Stimulated activated effector memory CD8-positive, alpha-beta T cell treated with anti-CD3 and anti-CD28 coated beads, Interleukin-12 subunit alpha, Interleukin-12 subunit beta, amount 100 ng/mL, for 72 hours (primary cell): ENCODE measurements around the gene BNIP2.
A peak's percentile ranks its signal among the peaks of the same experiment; 100 is the strongest.
"Not testable (repeated sequence)": the region's sequence is repeated elsewhere in the genome, so short reads cannot be mapped to it uniquely, and the experiment has no call there.

ENCODE experiments used
- ATAC-seq: fragments of 150-1000 bp; cut with Tn5 transposase; 2 replicates; pipeline ENCODE4 v1.10.0; 2021
- DNase-seq, 2 donors: peaks; one replicate each; pipeline ENCODE4 v3.0.0; 2021 to 2022; ENCODE audit warnings: low spot score in 2 of 2
- H3K27ac Mint-ChIP-seq: one replicate; pipeline ENCODE4 v1.8.0; 2022; ENCODE audit warnings: mild to moderate bottlenecking, mixed read lengths
- H3K36me3 Mint-ChIP-seq: one replicate; pipeline ENCODE4 v1.8.0; 2022; ENCODE audit warnings: mild to moderate bottlenecking, mixed read lengths
- H3K4me1 Mint-ChIP-seq: one replicate; pipeline ENCODE4 v1.8.0; 2022; ENCODE audit warnings: mixed read lengths
- H3K4me3 Mint-ChIP-seq: one replicate; pipeline ENCODE4 v1.8.0; 2022; ENCODE audit warnings: mild to moderate bottlenecking, mixed read lengths
- H3K9me3 Mint-ChIP-seq: one replicate; pipeline ENCODE4 v1.8.0; 2022; ENCODE audit warnings: mixed read lengths

Gene BNIP2

DNA sequence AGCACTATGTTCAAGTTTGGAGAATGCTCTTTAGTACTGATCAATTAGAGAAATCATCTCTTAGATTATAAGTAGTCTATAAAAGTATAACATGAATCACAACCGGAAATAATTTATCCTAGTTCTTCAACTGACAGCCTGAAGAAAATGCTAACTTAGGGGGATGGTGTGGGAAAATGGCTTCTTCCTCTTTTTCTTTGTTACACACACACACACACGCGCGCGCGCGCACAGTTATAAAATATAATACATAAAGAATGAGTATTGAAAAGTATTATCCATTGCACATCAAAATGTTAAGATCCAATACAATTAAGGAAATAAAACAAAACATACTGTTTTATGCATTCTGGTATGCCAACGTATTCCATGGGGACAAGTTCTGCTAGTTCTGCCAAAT is 20.6 kb downstream of the BNIP2 start:
- Mint-ChIP-seq H3K36me3 (peaks cover 99% of the 10 kb centered on the region), H3K9me3 (no peaks in the 10 kb centered on the region), H3K4me1 (no peaks in the 10 kb centered on the region), H3K27ac (no peak overlapping the region), H3K4me3 (no peak overlapping the region)
- ATAC-seq (no peak), DNase-seq (no peak)

DNA sequence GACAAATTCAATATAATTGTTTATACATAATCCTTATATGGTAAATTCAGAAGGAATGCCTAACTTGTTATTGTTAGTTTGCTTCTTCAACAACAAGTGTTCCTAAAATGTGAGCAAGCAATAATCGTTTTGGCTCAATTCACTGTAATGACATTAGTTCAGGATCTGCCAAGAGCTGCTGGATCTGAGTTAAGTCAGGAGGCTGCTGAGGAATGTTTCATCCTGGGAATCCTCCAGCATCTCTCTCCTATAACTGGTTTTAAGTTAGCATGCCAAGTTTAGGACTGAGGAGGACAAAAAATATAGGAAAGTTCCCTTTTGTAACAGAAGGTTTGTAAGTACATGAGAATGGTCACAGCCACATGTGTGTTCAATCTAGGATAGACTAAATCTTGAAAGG is 26.9 kb downstream of the BNIP2 start:
- H3K4me3 Mint-ChIP-seq = no peak overlapping the region
- no peak for DNase-seq
- H3K36me3 Mint-ChIP-seq = peaks cover 93% of the 10 kb centered on the region
- H3K27ac Mint-ChIP-seq = no peak overlapping the region
- no peaks in the 10 kb centered on the region for H3K4me1 Mint-ChIP-seq
- ATAC-seq = no peak
- no peaks in the 10 kb centered on the region for H3K9me3 Mint-ChIP-seq

DNA sequence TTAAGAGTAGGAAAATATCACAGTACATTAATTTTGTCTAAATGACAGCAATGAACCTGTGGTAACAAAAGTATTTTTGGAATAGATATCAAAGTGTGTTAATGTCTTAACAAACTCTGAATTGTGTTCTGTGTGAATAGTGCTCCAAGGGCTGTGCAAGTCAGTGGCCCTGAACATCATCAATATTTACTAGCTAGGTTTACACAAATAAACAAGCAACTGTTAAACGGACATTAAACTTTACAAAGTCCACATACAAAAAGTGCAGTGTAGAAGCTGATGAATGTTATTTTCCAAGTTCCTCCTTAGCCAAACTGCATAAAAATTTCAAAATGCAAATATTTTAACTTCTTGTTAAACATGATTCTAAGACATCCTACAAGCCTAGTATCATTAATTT is 29.8 kb downstream of the BNIP2 start:
- DNase-seq = no peak
- H3K27ac Mint-ChIP-seq = no peak overlapping the region
- H3K36me3 Mint-ChIP-seq = peaks cover 67% of the 10 kb centered on the region
- no peaks in the 10 kb centered on the region for H3K4me1 Mint-ChIP-seq
- ATAC-seq = no peak
- H3K9me3 Mint-ChIP-seq = no peaks in the 10 kb centered on the region
- no peak overlapping the region for H3K4me3 Mint-ChIP-seq

DNA sequence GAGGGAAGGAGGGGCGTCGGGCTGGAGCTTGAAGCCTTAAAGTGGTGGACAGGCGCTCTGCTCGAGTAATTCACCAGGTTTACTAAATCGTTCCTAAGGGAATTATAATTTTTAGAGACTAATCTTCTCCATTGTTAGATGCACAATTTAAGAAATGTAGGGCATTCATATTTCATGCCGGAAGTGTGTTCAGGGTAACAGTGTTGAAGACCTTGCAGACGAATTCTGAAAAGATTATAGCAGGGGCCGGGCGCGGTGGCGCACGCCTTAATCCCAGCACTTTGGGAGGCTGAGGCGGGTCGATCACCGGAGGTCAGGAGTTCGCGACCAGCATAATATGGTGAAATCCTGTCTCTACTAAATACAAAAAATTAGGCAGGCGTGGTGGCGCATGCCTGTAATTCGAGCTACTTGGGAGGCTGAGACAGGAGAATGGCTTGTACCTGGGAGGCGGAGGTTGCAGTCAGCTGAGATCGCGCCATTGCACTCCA is 31.4 kb downstream of the BNIP2 start:
- Mint-ChIP-seq H3K9me3 (no peaks in the 10 kb centered on the region), H3K4me3 (no peak overlapping the region), H3K36me3 (peaks cover 53% of the 10 kb centered on the region), H3K4me1 (peaks cover 5% of the 10 kb centered on the region), H3K27ac (no peak overlapping the region)
- no peak for DNase-seq
- ATAC-seq = peak; percentile 5

DNA sequence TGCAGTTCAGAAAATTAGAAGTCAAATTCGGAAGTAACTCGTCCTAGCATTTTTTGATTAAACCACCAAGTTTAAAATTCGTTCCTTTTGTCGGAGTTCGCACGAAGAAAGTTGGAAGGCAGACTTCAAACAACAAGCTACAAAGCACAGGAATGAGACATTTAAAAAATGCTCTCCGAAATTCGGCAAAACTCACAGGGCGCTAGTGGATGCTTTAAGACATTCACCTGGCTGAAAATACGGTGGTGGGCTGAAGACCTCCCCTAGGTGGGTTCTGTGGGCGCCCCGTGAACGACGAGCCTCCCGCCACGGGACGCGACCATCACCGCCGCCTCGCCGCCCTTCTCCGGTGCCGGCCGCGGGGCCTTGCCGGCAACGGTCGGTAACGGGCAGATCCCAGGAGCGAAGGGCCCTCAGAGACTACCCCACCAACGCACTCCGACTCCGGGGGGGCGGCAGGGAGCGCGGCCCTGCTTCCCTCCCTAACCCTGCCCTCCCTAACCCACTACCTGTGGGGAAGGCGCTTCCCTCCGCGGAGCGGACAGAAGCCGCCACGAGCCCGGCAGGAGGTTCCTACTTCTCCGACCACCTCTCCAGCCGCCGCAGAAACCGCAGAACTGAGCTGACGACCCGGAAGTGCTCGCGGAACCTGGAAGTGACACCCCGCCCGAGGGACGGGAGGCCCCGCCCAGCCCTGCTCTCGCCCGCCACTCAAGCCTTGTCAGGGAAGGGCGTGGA is 32.1 kb downstream of the BNIP2 start, which contains the start of gene GTF2A2:
GTF2A2 (minus strand) TSS at position 619 of the 738 bp plus-strand sequence. CDS start 5,238 bp downstream, outside the sequence.
- Mint-ChIP-seq H3K27ac (no peak within 1 kb of the TSS), H3K36me3 (peaks cover 53% of the 10 kb centered on the region), H3K9me3 (no peaks in the 10 kb centered on the region), H3K4me3 (no peak within 1 kb of the TSS), H3K4me1 (peaks cover 8% of the 10 kb centered on the region)
- ATAC-seq (peak; percentile 100), DNase-seq (peak; percentile 87 to 98)

DNA sequence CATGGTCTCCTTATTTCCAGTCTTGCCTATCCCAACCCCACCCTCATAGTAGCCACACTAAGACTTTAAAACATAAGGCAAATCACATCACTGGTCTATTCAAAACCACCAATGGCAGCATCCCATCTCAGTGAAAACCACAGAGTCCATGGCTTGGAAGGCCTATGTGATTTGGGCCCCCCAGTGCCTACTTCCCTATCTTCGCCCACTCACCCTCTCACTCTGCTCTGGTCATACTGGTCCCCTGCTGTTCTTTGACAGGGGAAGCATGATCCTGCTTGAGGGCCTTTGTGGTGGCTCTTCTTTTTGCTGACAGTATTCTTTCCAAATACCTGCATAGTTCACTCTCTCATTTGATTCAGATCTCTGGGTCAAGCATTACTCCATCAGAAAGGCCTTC is 35.1 kb downstream of the BNIP2 start:
- ATAC-seq = no peak
- no peak overlapping the region for H3K4me3 Mint-ChIP-seq
- peaks cover 8% of the 10 kb centered on the region for H3K4me1 Mint-ChIP-seq
- H3K27ac Mint-ChIP-seq = no peak overlapping the region
- no peak for DNase-seq
- no peaks in the 10 kb centered on the region for H3K9me3 Mint-ChIP-seq
- H3K36me3 Mint-ChIP-seq = peaks cover 56% of the 10 kb centered on the region

DNA sequence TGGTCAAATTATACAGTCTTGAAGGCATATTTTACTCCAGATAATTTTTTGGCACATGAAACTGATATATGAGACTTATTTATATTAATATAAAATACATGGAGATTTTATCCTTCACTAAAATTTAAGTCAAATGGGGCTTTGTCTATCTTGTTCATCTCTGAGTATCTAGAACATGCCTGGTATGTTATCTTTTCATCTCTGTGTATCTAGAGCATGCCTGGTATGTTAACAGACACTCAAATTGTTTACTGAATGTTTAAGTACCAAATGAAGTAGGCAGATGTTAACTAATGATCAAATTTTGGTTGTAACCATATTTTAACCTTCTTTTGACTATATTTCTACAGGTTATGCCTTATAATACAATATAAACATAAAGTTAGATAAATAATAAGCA is 39.5 kb downstream of the BNIP2 start:
- Mint-ChIP-seq H3K9me3 (no peaks in the 10 kb centered on the region), H3K4me1 (peaks cover 17% of the 10 kb centered on the region), H3K4me3 (no peak overlapping the region), H3K36me3 (peaks cover 81% of the 10 kb centered on the region), H3K27ac (no peak overlapping the region)
- DNase-seq (no peak), ATAC-seq (no peak)

DNA sequence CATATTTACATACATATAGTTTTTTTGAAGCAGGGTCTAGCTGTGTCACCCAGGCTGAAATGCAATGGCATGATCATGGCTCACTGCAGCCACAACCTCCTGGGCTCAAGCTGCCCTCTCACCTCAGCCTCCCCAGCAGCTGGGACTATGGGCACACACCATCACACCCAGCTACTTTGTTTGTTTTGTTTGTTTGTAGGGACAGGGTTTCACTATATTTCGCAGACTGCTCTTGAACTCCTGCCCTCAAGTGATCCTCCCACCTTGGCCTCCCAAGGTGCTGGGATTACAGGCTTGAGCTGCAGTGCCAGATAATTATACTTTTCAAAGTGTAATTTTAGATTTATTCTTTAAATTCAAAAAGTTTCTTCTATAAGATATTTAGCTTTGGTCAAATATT is 42.0 kb downstream of the BNIP2 start:
- Mint-ChIP-seq H3K4me1 (peaks cover 13% of the 10 kb centered on the region), H3K4me3 (no peak overlapping the region), H3K27ac (no peak overlapping the region), H3K36me3 (peaks cover 98% of the 10 kb centered on the region), H3K9me3 (no peaks in the 10 kb centered on the region)
- ATAC-seq = no peak
- DNase-seq = no peak

DNA sequence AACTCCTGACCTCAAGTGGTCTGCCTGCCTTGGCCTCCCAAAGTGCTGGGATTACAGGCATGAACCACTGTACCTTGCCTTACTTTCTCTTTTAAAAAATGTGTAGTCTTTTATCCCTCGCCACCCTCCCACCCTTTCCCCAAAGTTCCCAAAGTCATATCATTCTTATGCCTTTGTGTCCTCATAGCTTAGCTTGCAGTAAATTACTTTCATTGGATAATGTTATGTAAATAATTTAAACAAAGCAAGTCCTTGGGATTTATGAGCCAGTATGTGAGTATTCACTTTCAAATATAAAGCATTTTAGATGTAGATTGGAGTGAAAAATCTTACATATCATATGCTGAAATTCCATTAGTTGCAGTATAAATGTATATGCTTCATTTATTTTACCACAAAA is 42.8 kb downstream of the BNIP2 start:
- Mint-ChIP-seq H3K4me1 (peaks cover 13% of the 10 kb centered on the region), H3K27ac (no peak overlapping the region), H3K4me3 (no peak overlapping the region), H3K9me3 (no peaks in the 10 kb centered on the region), H3K36me3 (peaks cover 98% of the 10 kb centered on the region)
- no peak for ATAC-seq
- DNase-seq = no peak

DNA sequence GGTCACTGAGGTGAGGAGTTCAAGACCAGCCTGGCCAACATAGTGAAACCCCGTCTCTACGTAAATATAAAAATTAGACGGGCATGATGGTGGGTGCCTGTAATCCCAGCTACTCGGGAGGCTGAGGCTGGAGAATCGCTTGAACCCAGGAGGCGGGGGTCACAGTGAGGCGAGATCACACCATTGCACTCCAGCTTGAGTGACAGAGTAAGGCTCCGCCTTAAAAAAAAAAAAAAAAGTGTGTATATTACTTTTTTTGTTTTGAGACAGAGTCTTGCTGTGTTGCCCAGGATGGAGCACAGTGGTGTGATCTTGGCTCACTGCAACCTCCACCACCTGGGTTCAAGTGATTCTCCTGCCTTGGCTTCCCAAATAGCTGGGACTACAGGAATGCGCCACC is 43.3 kb downstream of the BNIP2 start:
- peaks cover 98% of the 10 kb centered on the region for H3K36me3 Mint-ChIP-seq
- H3K4me1 Mint-ChIP-seq = peaks cover 13% of the 10 kb centered on the region
- not testable (repeated sequence) for ATAC-seq, H3K27ac Mint-ChIP-seq, DNase-seq, H3K9me3 Mint-ChIP-seq, H3K4me3 Mint-ChIP-seq

DNA sequence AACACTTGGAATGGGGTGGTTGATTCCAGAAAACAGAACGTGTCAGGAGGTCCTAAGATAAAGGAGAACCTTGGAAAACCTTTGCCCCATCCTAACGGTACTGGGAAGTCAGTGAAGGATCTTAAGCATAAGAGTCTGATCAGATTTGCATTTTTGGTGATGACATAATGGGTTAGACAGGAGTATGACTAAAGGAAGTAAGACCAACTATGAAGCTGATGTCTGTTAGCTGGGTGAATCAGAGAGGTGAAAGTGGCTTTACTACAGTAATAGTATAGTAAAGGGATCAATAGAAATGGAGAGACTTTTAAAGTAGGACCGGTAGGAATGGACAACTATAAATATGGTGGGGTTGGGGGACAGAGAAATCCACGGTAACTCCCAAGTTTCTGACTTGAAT is 44.4 kb downstream of the BNIP2 start:
- Mint-ChIP-seq H3K4me1 (peaks cover 13% of the 10 kb centered on the region), H3K4me3 (no peak overlapping the region), H3K9me3 (no peaks in the 10 kb centered on the region), H3K36me3 (peaks cover 96% of the 10 kb centered on the region), H3K27ac (peak overlapping the region; percentile 1)
- no peak for DNase-seq
- ATAC-seq = peak; percentile 50

DNA sequence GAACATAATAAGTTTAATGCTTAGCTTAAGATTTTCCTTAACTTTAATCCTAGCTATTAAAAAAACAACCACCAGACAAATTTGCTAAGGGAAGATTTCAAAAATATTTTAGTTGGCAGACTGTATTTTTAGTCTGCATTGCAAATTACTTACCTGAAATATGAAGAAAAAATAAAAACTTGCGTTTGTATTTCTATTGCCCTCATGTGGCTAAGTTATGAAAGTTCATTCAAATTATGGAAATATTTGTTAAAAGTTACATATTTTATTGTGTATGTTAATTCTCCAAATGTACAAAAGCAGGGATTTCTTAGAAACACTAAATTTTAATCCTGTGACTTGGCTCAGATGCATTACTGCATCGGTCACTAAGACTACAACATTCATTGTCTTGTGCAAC is 46.8 kb downstream of the BNIP2 start:
- Mint-ChIP-seq H3K4me3 (no peak overlapping the region), H3K4me1 (peaks cover 13% of the 10 kb centered on the region), H3K9me3 (no peaks in the 10 kb centered on the region), H3K36me3 (peaks cover 95% of the 10 kb centered on the region), H3K27ac (no peak overlapping the region)
- no peak for ATAC-seq
- DNase-seq = no peak

DNA sequence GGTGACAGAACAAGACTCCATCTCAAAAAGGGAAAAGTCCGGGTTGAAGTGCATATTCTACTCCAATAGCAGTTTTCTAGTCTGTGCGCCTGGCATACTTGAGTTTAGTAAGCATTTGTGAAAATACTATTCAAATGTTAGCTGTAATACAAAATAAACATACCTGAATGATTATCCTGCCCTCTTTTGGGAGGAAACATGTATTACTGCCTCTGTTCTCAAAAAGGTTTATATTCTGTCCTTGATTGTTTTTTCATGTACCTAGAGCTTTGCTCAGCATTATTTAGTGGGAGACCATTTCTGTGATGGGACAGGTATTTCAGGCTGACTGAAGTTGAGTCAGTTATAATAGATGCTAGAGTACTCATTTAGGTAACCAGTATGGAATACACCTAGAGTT is 51.6 kb downstream of the BNIP2 start:
- DNase-seq, H3K9me3 Mint-ChIP-seq, H3K27ac Mint-ChIP-seq, H3K4me3 Mint-ChIP-seq, H3K4me1 Mint-ChIP-seq, ATAC-seq: not testable (repeated sequence)
- peaks cover 54% of the 10 kb centered on the region for H3K36me3 Mint-ChIP-seq

DNA sequence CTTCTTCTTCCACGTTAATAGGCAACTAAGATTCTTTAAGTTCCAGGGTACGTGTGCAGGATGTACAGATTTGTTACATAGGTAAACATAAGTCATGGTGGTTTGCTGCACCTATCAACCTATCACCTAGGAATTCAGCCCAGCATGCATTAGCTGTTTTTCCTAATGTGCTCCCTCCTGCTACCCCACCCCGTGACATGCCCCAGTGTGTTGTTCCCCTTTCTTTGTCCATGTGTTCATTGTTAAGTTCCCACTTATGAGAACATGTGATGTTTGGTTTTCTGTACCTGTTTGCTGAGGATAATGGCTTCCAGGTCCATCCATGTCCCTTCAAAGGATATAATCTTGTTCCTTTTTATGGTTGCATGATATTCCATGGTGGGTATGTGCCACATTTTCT is 52.9 kb downstream of the BNIP2 start:
- H3K4me3 Mint-ChIP-seq = no peak overlapping the region
- DNase-seq (no peak), ATAC-seq (no peak)
- peaks cover 41% of the 10 kb centered on the region for H3K36me3 Mint-ChIP-seq
- H3K27ac Mint-ChIP-seq = peak overlapping the region; percentile 29
- no peaks in the 10 kb centered on the region for H3K4me1 Mint-ChIP-seq
- H3K9me3 Mint-ChIP-seq = no peaks in the 10 kb centered on the region

DNA sequence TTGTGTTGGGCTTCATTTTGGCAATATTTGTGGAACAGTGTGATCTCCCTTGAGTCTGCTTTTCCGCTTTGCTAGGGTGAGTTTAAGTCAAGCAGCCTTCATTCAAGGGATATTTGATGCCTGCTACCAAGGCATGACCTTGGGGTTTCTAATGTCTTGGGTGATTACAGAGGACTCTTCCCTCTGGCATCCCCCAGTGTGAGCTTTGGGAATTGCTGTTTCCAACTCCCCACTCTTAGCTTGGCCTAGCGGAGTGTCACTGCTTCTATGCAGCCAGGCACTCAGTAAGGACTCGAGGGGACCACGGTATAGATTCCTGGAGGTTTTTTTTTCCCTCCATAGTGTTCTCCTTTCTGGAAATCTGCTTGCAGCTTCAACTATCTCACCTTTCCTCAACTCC is 56.4 kb downstream of the BNIP2 start:
- H3K36me3 Mint-ChIP-seq = peaks cover 8% of the 10 kb centered on the region
- no peak for ATAC-seq

DNA sequence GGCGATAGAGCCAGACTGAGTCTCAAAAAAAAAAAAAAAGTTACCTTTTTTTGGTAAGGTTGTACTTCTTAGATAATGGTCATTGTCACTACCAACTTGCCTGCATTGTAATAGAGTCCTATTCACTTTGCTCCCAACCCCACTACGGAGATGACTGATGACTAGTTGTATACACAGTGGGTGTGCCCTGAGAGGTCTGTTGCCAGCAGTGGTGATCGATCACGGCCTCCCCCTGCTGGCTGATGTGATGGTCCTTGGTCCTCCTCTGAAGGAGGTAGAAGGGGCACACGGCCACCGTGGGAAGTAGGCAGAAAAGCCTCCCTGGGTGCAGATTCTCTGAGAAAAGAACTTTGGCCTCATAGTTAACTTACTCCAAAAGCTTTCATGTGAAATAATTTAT is 66.8 kb downstream of the BNIP2 start:
- peak; percentile 9 to 75 for DNase-seq
- H3K36me3 Mint-ChIP-seq = no peaks in the 10 kb centered on the region
- peak; percentile 94 for ATAC-seq

More for the DNA sequence above, 56.4 kb downstream of the BNIP2 start:
- Mint-ChIP-seq H3K27ac (no peak overlapping the region), H3K4me1 (no peaks in the 10 kb centered on the region), H3K9me3 (no peaks in the 10 kb centered on the region), H3K4me3 (no peak overlapping the region)
- DNase-seq = no peak

More for the DNA sequence above, 66.8 kb downstream of the BNIP2 start:
- H3K9me3 Mint-ChIP-seq = no peaks in the 10 kb centered on the region
- H3K27ac Mint-ChIP-seq = no peak overlapping the region
- no peaks in the 10 kb centered on the region for H3K4me1 Mint-ChIP-seq
- no peak overlapping the region for H3K4me3 Mint-ChIP-seq
